Esophagus (tissue), 2 donors: Measurements from ENCODE around the gene STX5. TPM values are rescaled to one million over a fixed set of nuclear protein-coding genes. Genes with fewer than 3 reads are reported as not detected.
"Not testable (repeated sequence)": the region's sequence is repeated elsewhere in the genome, so short reads cannot be mapped to it uniquely, and the experiment has no call there.

Source experiments
- H3K27ac ChIP-seq, 2 donors: one replicate each; pipeline ENCODE4 v1.5.1; 2013; ENCODE audit warnings: low read depth in 2 of 2, mild to moderate bottlenecking in 2 of 2, inconsistent platforms in 1 of 2, low read length in 1 of 2, moderate library complexity in 1 of 2
- H3K27me3 ChIP-seq, 2 donors: one replicate each; pipeline ENCODE4 v1.6.1; 2013; ENCODE audit warnings: low read length in 2 of 2, control low read depth in 1 of 2, mild to moderate bottlenecking in 1 of 2; ENCODE audit not compliant: insufficient read depth in 2 of 2, control insufficient read depth in 1 of 2
- H3K36me3 ChIP-seq, 2 donors: one replicate each; pipeline ENCODE4 v1.6.1; 2013; ENCODE audit warnings: low read length in 1 of 2; ENCODE audit not compliant: control insufficient read depth in 2 of 2, insufficient read depth in 2 of 2
- H3K4me1 ChIP-seq, 2 donors: one replicate each; pipeline ENCODE4 v1.6.1; 2013; ENCODE audit warnings: low read length in 1 of 2; ENCODE audit not compliant: control insufficient read depth in 2 of 2, insufficient read depth in 2 of 2
- H3K4me3 ChIP-seq, 2 donors: one replicate each; pipeline ENCODE4 v1.5.1; 2013; ENCODE audit warnings: low read length in 2 of 2, mild to moderate bottlenecking in 2 of 2, low read depth in 1 of 2, moderate library complexity in 1 of 2
- H3K9me3 ChIP-seq, 2 donors: one replicate each; pipeline ENCODE4 v1.6.1; 2013; ENCODE audit warnings: mild to moderate bottlenecking in 2 of 2, low read depth in 1 of 2, low read length in 1 of 2, moderate library complexity in 1 of 2; ENCODE audit not compliant: control insufficient read depth in 2 of 2, insufficient read depth in 1 of 2
- WGBS, 2 donors: extraction: QIAGEN DNeasy Blood & Tissue Kit; methylation state at CpG; one replicate each; pipeline ENCODE4 v1.1.7; 2013; 5-methylcytosine and 5-hydroxymethylcytosine counted together
- polyA plus RNA-seq, 2 donors: library from polyadenylated mRNA; stranded (reverse); fragments of 200-250 nt; gene quantifications; one replicate each; pipeline ENCODE4 v1.2.3, GENCODE V29; 2013
- donor health status: healthy with polysubstance abuse.
- donor health status: Bipolar disorder and iron deficiency.

Gene STX5
- polyA plus RNA-seq, 2 donors, result 14.5 to 25.2 TPM

- no peaks in the 10 kb centered on the region for H3K27me3 ChIP-seq
- peak within 1 kb of the TSS; percentile 96 to 98 for H3K27ac ChIP-seq
- peaks cover 0 to 5% of the 10 kb centered on the region in 2 donors for H3K4me1 ChIP-seq
- WGBS, 2 donors, result 7 to 10% methylated on average over 40 of the region's 40 CpGs
- H3K4me3 ChIP-seq, result peak within 1 kb of the TSS; percentile 79 to 93
- H3K36me3 ChIP-seq, result peaks cover 12 to 15% of the 10 kb centered on the region in 2 donors
- no peaks in the 10 kb centered on the region for H3K9me3 ChIP-seq
Measured at GRCh38 chr11:62832336-62833234, 734 bp upstream of the STX5 start, which contains the start of gene TEX54. Gene TEX54, minus strand, starts transcription at chr11:62832841.

DNA sequence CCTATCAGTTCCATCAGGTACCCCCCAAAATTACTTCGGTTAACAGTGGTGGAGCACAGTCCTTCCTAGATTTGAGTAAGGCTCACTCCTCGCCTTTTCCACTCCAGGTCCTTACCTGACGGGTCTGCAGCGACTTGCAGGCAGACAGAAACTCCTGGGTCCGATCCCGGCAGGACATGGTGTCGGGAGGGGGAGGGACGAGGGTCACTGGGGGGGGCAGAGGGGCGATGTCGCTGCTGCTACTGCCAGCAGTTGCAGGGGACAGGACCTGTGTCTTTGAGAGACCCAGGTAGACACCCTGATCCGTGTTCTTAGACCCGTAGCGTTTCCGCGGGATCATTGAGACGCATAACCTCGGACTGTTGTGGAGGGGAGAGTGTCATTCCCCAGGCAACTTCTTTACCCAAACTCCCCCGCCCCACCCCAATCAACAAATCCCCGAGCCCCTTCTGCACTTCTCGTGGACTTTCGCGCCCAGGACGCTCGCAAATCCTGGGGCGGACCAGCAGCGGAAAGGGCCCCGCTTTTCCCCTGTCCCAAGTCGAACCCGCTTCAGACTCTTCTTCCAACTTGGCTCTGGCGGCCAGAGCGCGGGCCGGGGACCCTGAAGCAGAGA lies 839 bp downstream of the STX5 start:
- no peaks in the 10 kb centered on the region for H3K9me3 ChIP-seq

DNA sequence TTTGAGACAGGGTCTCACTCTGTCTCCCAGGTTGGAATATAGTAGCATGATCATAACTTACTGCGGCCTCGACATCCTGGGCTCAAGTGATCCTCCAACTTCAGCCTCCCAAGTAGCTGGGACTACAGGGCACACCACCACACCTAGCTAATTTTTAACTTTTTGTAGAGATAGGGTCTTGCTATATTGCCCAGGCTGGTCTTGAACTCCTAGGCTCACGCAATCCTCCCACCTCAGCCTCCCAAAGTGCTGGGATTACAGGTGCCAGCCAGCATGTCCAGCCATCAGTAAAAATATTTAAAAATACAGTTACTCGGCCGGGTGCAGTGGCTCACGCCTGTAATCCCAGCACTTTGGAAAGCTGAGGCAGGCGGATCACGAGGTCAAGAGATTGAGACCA lies 3.7 kb downstream of the STX5 start:
- H3K27ac ChIP-seq, H3K4me3 ChIP-seq, H3K4me1 ChIP-seq, H3K9me3 ChIP-seq, H3K27me3 ChIP-seq: not testable (repeated sequence)
- WGBS, 2 donors, result 96% methylated on average over 8 of the region's 8 CpGs
- peaks cover 21 to 25% of the 10 kb centered on the region in 2 donors for H3K36me3 ChIP-seq

More for the DNA sequence above, 839 bp downstream of the STX5 start:
- Histone ChIP-seq H3K27me3 (no peaks in the 10 kb centered on the region), H3K36me3 (peaks cover 18 to 23% of the 10 kb centered on the region in 2 donors), H3K4me3 (peak overlapping the region; percentile 79 to 93), H3K4me1 (peaks cover 0 to 5% of the 10 kb centered on the region in 2 donors), H3K27ac (peak overlapping the region; percentile 84 to 98)
- 0 to 1% methylated on average over 33 of the region's 33 CpGs for WGBS, 2 donors

GRCh38 chr11:62823677-62824076 lies 8.2 kb downstream of the STX5 start:
- Histone ChIP-seq H3K27ac (no peak overlapping the region), H3K27me3 (no peaks in the 10 kb centered on the region), H3K9me3 (no peaks in the 10 kb centered on the region), H3K4me3 (no peak overlapping the region), H3K36me3 (peaks cover 21 to 33% of the 10 kb centered on the region in 2 donors), H3K4me1 (no peaks in the 10 kb centered on the region)
- WGBS, 2 donors, result 91 to 92% methylated on average over 3 of the region's 3 CpGs

- Histone ChIP-seq H3K4me3 (no peak overlapping the region), H3K27me3 (no peaks in the 10 kb centered on the region), H3K36me3 (peaks cover 0 to 5% of the 10 kb centered on the region in 2 donors), H3K27ac (no peak overlapping the region), H3K9me3 (no peaks in the 10 kb centered on the region), H3K4me1 (no peaks in the 10 kb centered on the region)
- WGBS, 2 donors, result 89 to 90% methylated on average over 4 of the region's 4 CpGs
Measured at GRCh38 chr11:62817129-62817528, 14.7 kb downstream of the STX5 start.

GRCh38 chr11:62816557-62816956 lies 15.3 kb downstream of the STX5 start:
- no peaks in the 10 kb centered on the region for H3K27me3 ChIP-seq
- no peak overlapping the region for H3K27ac ChIP-seq
- no peaks in the 10 kb centered on the region for H3K4me1 ChIP-seq
- H3K9me3 ChIP-seq, result no peaks in the 10 kb centered on the region
- no peak overlapping the region for H3K4me3 ChIP-seq
- WGBS, 2 donors, result 81 to 83% methylated on average over 8 of the region's 8 CpGs
- peaks cover 0 to 2% of the 10 kb centered on the region in 2 donors for H3K36me3 ChIP-seq

- Histone ChIP-seq H3K4me3 (no peak overlapping the region), H3K27me3 (no peaks in the 10 kb centered on the region), H3K4me1 (peaks cover 0 to 2% of the 10 kb centered on the region in 2 donors), H3K36me3 (no peaks in the 10 kb centered on the region), H3K27ac (no peak overlapping the region), H3K9me3 (no peaks in the 10 kb centered on the region)
- WGBS, 2 donors, result 68 to 79% methylated on average over 2 of the region's 2 CpGs
Measured at GRCh38 chr11:62811659-62812058, 20.2 kb downstream of the STX5 start.

DNA sequence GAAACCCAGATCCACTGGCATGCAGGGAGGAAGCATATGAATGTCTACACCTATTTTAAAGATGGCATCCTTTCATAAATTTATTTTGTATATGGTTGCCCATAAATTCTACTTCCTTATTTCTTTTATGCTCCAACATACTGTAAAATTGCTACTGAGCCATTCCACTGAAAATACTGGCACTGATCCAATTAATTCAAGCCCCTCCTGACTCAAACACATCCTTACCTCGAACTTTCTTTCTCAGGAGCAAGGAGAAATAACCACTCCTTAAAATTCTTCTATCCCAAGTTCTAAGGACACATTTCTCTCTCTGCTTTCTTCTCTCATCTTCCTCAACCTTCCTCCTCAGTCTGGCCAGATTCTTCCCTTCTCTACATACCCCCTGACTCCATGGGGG lies 21.1 kb downstream of the STX5 start:
- Histone ChIP-seq H3K9me3 (no peaks in the 10 kb centered on the region), H3K27ac (no peak overlapping the region), H3K27me3 (no peaks in the 10 kb centered on the region), H3K4me3 (no peak overlapping the region), H3K4me1 (peaks cover 0 to 9% of the 10 kb centered on the region in 2 donors), H3K36me3 (no peaks in the 10 kb centered on the region)
- WGBS, 2 donors, result 25 to 44% methylated on average over 1 of the region's 1 CpG

GRCh38 chr11:62806611-62807121 lies 25.2 kb downstream of the STX5 start:
- 45 to 60% methylated on average over 5 of the region's 5 CpGs for WGBS, 2 donors
- Histone ChIP-seq H3K36me3 (peaks cover 4% of the 10 kb centered on the region in 2 donors), H3K9me3 (no peaks in the 10 kb centered on the region), H3K4me3 (no peak overlapping the region), H3K4me1 (peaks cover 0 to 9% of the 10 kb centered on the region in 2 donors), H3K27ac (peak overlapping the region; percentile 83 to 92), H3K27me3 (no peaks in the 10 kb centered on the region)
